HepG2 (cell line): ENCODE results near the gene GTF2A1L. TPM values are rescaled to one million over a fixed set of nuclear protein-coding genes. Genes with fewer than 3 reads are reported as not detected.

Experiments
- ATAC-seq: fragments of 200-7000 bp; cut with Tn5 transposase; 3 replicates; pipeline ENCODE4 v1.9.1; 2020; ENCODE audit warnings: mild to moderate bottlenecking, moderate library complexity
- BruUV-seq: library from RNA; stranded (reverse); fragments of 400-500 nt; replicated peaks from 2 replicates; lab custom pipeline; 2021; lab: Mats Ljungman, UMichigan
- CTCF ChIA-PET: fragments of 300-600 bp; formaldehyde crosslinking; extraction: SDS; loops from one replicate; lab custom pipeline; 2021; ENCODE audit warnings: low total read pairs, inconsistent platforms, low intra/inter-chr PET ratio; lab: Yijun Ruan, JAX
- POLR2A ChIA-PET: fragments of 350-600 bp; sonication (Branson Sonifier 250); formaldehyde crosslinking; loops from one replicate; lab custom pipeline; 2020; ENCODE audit warnings: antibody characterized with exemption, inconsistent platforms; lab: Yijun Ruan, JAX
- DNase-seq: peaks from one replicate; pipeline ENCODE4 v3.0.0-alpha.2; 2015; ENCODE audit warnings: low spot score
- FAIRE-seq: peaks from 3 replicates; lab custom pipeline; 2011; peaks lifted over from hg19 to GRCh38; lab: Jason Lieb, UNC
- H2AFZ ChIP-seq: one replicate; pipeline ENCODE4 v1.6.1; 2011; ENCODE audit warnings: low read length, inconsistent platforms
- H3K27ac ChIP-seq: fragments of 300-600 bp; 3 replicates; pipeline ENCODE4 v1.8.0; 2011; ENCODE audit warnings: mixed run types, mild to moderate bottlenecking, mixed read lengths, low read length, inconsistent platforms; ENCODE audit not compliant: insufficient read depth; ENCODE audit errors: extremely low read length
- H3K27me3 ChIP-seq, 2 experiments: fragments of 200-600 bp in 1 of 2; 2 replicates in 1 of 2; 3 replicates in 1 of 2; pipeline versions ENCODE4 v1.6.0 to v1.8.0; 2011; ENCODE audit warnings: low read length in 2 of 2, mild to moderate bottlenecking in 2 of 2, moderate library complexity in 2 of 2, inconsistent platforms in 1 of 2; ENCODE audit not compliant: insufficient read depth in 2 of 2, control insufficient read depth in 1 of 2
- H3K36me3 ChIP-seq, 2 experiments: fragments of 200-600 bp in 1 of 2; replicated peaks in 1 of 2; 2 replicates in 1 of 2; 3 replicates in 1 of 2; pipeline versions ENCODE4 v1.5.1 to v1.8.0; 2011; ENCODE audit warnings: low read length in 2 of 2, inconsistent platforms in 1 of 2; ENCODE audit not compliant: insufficient read depth in 2 of 2, control insufficient read depth in 1 of 2
- H3K4me1 ChIP-seq: 2 replicates; pipeline ENCODE4 v1.5.1; 2012; ENCODE audit warnings: low read length, inconsistent platforms; ENCODE audit not compliant: insufficient read depth
- H3K4me2 ChIP-seq: 2 replicates; pipeline ENCODE4 v1.6.0; 2011; ENCODE audit warnings: low read depth, low read length, inconsistent platforms
- H3K4me3 ChIP-seq, 3 experiments: fragments of 200-600 bp in 1 of 3; sonication (generic), shearing (Covaris generic) in 1 of 3; replicated peaks in 1 of 3; 2 replicates each; pipeline ENCODE4 v1.5.1; 2011 to 2016; ENCODE audit warnings: low read length in 3 of 3, inconsistent platforms in 2 of 3, low read depth in 2 of 3, mild to moderate bottlenecking in 2 of 3, control low read depth in 1 of 3, mixed read lengths in 1 of 3; ENCODE audit not compliant: insufficient read depth in 1 of 3
- H3K79me2 ChIP-seq: one replicate; pipeline ENCODE4 v1.6.1; 2011; ENCODE audit warnings: low read length, inconsistent platforms; ENCODE audit not compliant: insufficient read depth
- H3K9ac ChIP-seq: 2 replicates; pipeline ENCODE4 v1.6.0; 2011; ENCODE audit warnings: mild to moderate bottlenecking, low read depth, low read length, inconsistent platforms; ENCODE audit not compliant: insufficient read depth
- H3K9me3 ChIP-seq: 2 replicates; pipeline ENCODE4 v1.5.1; 2012; ENCODE audit warnings: mild to moderate bottlenecking, low read length
- H4K20me1 ChIP-seq: 2 replicates; pipeline ENCODE4 v1.6.0; 2011; ENCODE audit warnings: inconsistent platforms, mild to moderate bottlenecking, low read length, moderate library complexity; ENCODE audit not compliant: insufficient read depth
- CBX5 ChIP-seq: sonication (generic); formaldehyde crosslinking; IDR thresholded peaks from 2 replicates; pipeline ENCODE4 v1.4.0; 2020; ENCODE audit warnings: missing genetic modification reagents, borderline replicate concordance
- CENPX ChIP-seq: sonication (generic); formaldehyde crosslinking; IDR thresholded peaks from 2 replicates; pipeline ENCODE4 v1.9.0; 2021; ENCODE audit warnings: mild to moderate bottlenecking, missing genetic modification reagents, moderate library complexity
- CREBL2 ChIP-seq: sonication (generic); formaldehyde crosslinking; IDR thresholded peaks from 2 replicates; pipeline ENCODE4 v1.8.1; 2023; ENCODE audit warnings: missing genetic modification reagents, mild to moderate bottlenecking, borderline replicate concordance
- JUND ChIP-seq: sonication (generic); formaldehyde crosslinking; IDR thresholded peaks from 2 replicates; pipeline ENCODE4 v1.8.0; 2022; ENCODE audit warnings: mild to moderate bottlenecking, missing genetic modification reagents
- PCBP1 ChIP-seq: fragments of 200-400 bp; formaldehyde crosslinking; IDR thresholded peaks from 2 replicates; pipeline ENCODE4 v1.6.1; 2017; ENCODE audit warnings: mild to moderate bottlenecking, low read depth, low read length, borderline replicate concordance
- RFX3 ChIP-seq: IDR thresholded peaks from 2 replicates; pipeline ENCODE4 v1.6.1; 2016; ENCODE audit warnings: missing biosample characterization, missing genetic modification reagents
- RXRA ChIP-seq: sonication (generic); formaldehyde crosslinking; IDR thresholded peaks from 2 replicates; pipeline ENCODE4 v1.5.1; 2020; ENCODE audit warnings: missing genetic modification reagents
- TEAD3 ChIP-seq: optimal IDR thresholded peaks from 2 replicates; pipeline ENCODE3; 2016; ENCODE audit warnings: borderline replicate concordance
- XRCC5 ChIP-seq: fragments of 200-400 bp; formaldehyde crosslinking; optimal IDR thresholded peaks from 2 replicates; pipeline ENCODE3; 2017; ENCODE audit warnings: mild to moderate bottlenecking, low read length
- ZBTB38 ChIP-seq: sonication (generic); formaldehyde crosslinking; IDR thresholded peaks from 2 replicates; pipeline ENCODE4 v1.5.1; 2020; ENCODE audit warnings: mild to moderate bottlenecking, missing genetic modification reagents
- ZNF20 ChIP-seq: sonication (generic); formaldehyde crosslinking; IDR thresholded peaks from 2 replicates; pipeline ENCODE4 v1.4.0; 2020; ENCODE audit warnings: mild to moderate bottlenecking, moderate library complexity, missing genetic modification reagents
- ZNF275 ChIP-seq: sonication (generic); formaldehyde crosslinking; IDR thresholded peaks from 2 replicates; pipeline ENCODE4 v1.8.0; 2022; ENCODE audit warnings: missing genetic modification reagents, mild to moderate bottlenecking, inconsistent platforms, borderline replicate concordance
- ZNF276 ChIP-seq: sonication (generic); formaldehyde crosslinking; IDR thresholded peaks from 2 replicates; pipeline ENCODE4 v1.4.0; 2020; ENCODE audit warnings: mild to moderate bottlenecking, low read depth, missing genetic modification reagents
- ZNF441 ChIP-seq: sonication (generic); formaldehyde crosslinking; IDR thresholded peaks from 2 replicates; pipeline ENCODE4 v1.7.0; 2021; ENCODE audit warnings: missing genetic modification reagents, borderline replicate concordance
- ZNF451 ChIP-seq: sonication (generic); formaldehyde crosslinking; IDR thresholded peaks from 2 replicates; pipeline ENCODE4 v1.5.0; 2020; ENCODE audit warnings: mild to moderate bottlenecking, missing genetic modification reagents
- ZNF567 ChIP-seq: sonication (generic); formaldehyde crosslinking; IDR thresholded peaks from 2 replicates; pipeline ENCODE4 v1.8.1; 2023; ENCODE audit warnings: mild to moderate bottlenecking, missing genetic modification reagents, borderline replicate concordance
- ZNF841 ChIP-seq: sonication (generic); formaldehyde crosslinking; IDR thresholded peaks from 2 replicates; pipeline ENCODE4 v1.8.1; 2023; ENCODE audit warnings: missing genetic modification reagents, borderline replicate concordance
- ZSCAN22 ChIP-seq: sonication (generic); formaldehyde crosslinking; IDR thresholded peaks from 2 replicates; pipeline ENCODE4 v1.4.0; 2020; ENCODE audit warnings: mild to moderate bottlenecking, missing genetic modification reagents
- WGBS: methylation state at CpG from one replicate; pipeline ENCODE4 v1.1.6; 2017; ENCODE audit warnings: low lambda C conversion rate; 5-methylcytosine and 5-hydroxymethylcytosine counted together
- in situ Hi-C: cut with HindIII; loops from 2 replicates; pipeline ENCODE4 v1.10.0; 2017; ENCODE audit warnings: low pct_unique_long_range_greater_than_20kb; ENCODE audit not compliant: extremely low pct_ligation_motif_present
- intact Hi-C: fragments of 100-400 bp; cut with micrococcal nuclease; formaldehyde crosslinking; loops from one replicate; pipeline ENCODE4 v1.10.0; 2022; ENCODE audit not compliant: unreplicated experiment
- polyA plus RNA-seq, 8 experiments: library from polyadenylated mRNA; depleted of rRNA in 3 of 8; stranded (reverse) in 7 of 8; unstranded in 1 of 8; fragments of >200 nt; fragmentation: Illumina TruSeq in 4 of 8; extraction: Trizol in 4 of 8; gene quantifications; 2 replicates each; pipeline versions ENCODE4 v1.2.1 to v1.2.3, GENCODE V29; 2011 to 2016; ENCODE audit warnings: low read depth in 4 of 8, missing spikeins in 1 of 8, mixed read lengths in 1 of 8; ENCODE audit not compliant: insufficient read depth in 1 of 8
- total RNA-seq, 5 experiments: library from RNA; depleted of rRNA; stranded (reverse); fragments of >200 nt; fragmentation: Illumina TruSeq; extraction: Trizol; gene quantifications; 2 replicates each; pipeline ENCODE4 v1.2.3, GENCODE V29; 2016; ENCODE audit warnings: low read depth in 1 of 5

Gene GTF2A1L
- total and polyA plus RNA-seq, 2 of the 13 experiments (the other 11 are each of a cell fraction or from before 2014, with no cell fraction given), result not detected

GRCh38 chr2:48619526-48619925 is 1.9 kb downstream of the GTF2A1L start:
- FAIRE-seq, result no peak
- ATAC-seq, result no peak
- H3K4me3 ChIP-seq, result no peak overlapping the region
- no peak for DNase-seq
- H3K27ac ChIP-seq, result no peak overlapping the region
- ChIA-PET CTCF (no interaction called here), POLR2A (no interaction called here)
- TF ChIP-seq XRCC5 (no peak), ZNF441 (CRISPR knock-in tag) (no peak), ZNF275 (CRISPR knock-in tag) (no peak), ZSCAN22 (no peak), ZNF841 (no peak), ZBTB38 (CRISPR knock-in tag) (no peak), TEAD3 (CRISPR knock-in tag) (no peak), PCBP1 (no peak)
- no peaks in the 10 kb centered on the region for H3K9me3 ChIP-seq
- no peaks in the 10 kb centered on the region for H3K36me3 ChIP-seq
- peaks cover 0 to 3% of the 10 kb centered on the region in 2 experiments; a peak in 1 of 5 replicates for H3K27me3 ChIP-seq
- H4K20me1 ChIP-seq, result no peaks in the 10 kb centered on the region
- 22% methylated on average over 2 of the region's 2 CpGs for WGBS
- no peaks in the 10 kb centered on the region for H3K4me1 ChIP-seq
- H3K4me2 ChIP-seq, result no peak overlapping the region
- in situ Hi-C loops, result no loop called here
- H3K79me2 ChIP-seq, result no peaks in the 10 kb centered on the region
- intact Hi-C loops, result no loop called here
- no peak overlapping the region for H2AFZ ChIP-seq
- no TSS peak for BruUV-seq
- no peak overlapping the region for H3K9ac ChIP-seq

- in situ Hi-C loops (no loop called here), intact Hi-C loops (no loop called here)
- no peak overlapping the region for H3K9ac ChIP-seq
- ATAC-seq (no peak), DNase-seq (no peak), FAIRE-seq (no peak)
- no peak for TF ChIP-seq ZNF451
- TF ChIP-seq JUND (CRISPR knock-in tag), result no peak
- TF ChIP-seq CENPX (CRISPR knock-in tag), result no peak
- TF ChIP-seq ZNF276 (CRISPR knock-in tag), result no peak
- no peak for TF ChIP-seq ZNF20 (CRISPR knock-in tag)
- TF ChIP-seq RFX3, result no peak
- TF ChIP-seq RXRA, result no peak
- TF ChIP-seq CBX5 (CRISPR knock-in tag), result no peak
- TF ChIP-seq ZNF567, result no peak
- no peak for TF ChIP-seq CREBL2 (CRISPR knock-in tag)
- no peak overlapping the region for H2AFZ ChIP-seq
- H3K27ac ChIP-seq, result no peak overlapping the region
- H3K79me2 ChIP-seq, result no peaks in the 10 kb centered on the region
- no peak overlapping the region for H3K4me2 ChIP-seq
- H4K20me1 ChIP-seq, result no peaks in the 10 kb centered on the region
- no peaks in the 10 kb centered on the region for H3K4me1 ChIP-seq
- peaks cover 0 to 3% of the 10 kb centered on the region in 2 experiments; a peak in 2 of 5 replicates for H3K27me3 ChIP-seq
- H3K4me3 ChIP-seq, result no peak overlapping the region
- WGBS, result 39% methylated on average over 7 of the region's 7 CpGs
- no peaks in the 10 kb centered on the region for H3K36me3 ChIP-seq
- H3K9me3 ChIP-seq, result no peaks in the 10 kb centered on the region
- no TSS peak for BruUV-seq
- ChIA-PET CTCF (no interaction called here), POLR2A (no interaction called here)
Measured at GRCh38 chr2:48620604-48621003, 2.9 kb downstream of the GTF2A1L start.
